ENCODE results near the gene AGER.

GRCh38 chr6:32179766-32180405 is 4.2 kb downstream of the AGER start:
- no peak for TF ChIP-seq CTCF (IDR thresholded peaks at IDR 0.05; ENCODE audit: poor library complexity)
- TF ChIP-seq EZH2phosphoT487 (IDR thresholded peaks at IDR 0.05; ENCODE audit: low read depth, severe bottlenecking, unreplicated experiment) = no peak
